ENCODE data around the gene DPP3.
"Not testable (repeated sequence)": the region's sequence is repeated elsewhere in the genome, so short reads cannot be mapped to it uniquely, and the experiment has no call there.

The DPP3 gene

DNA sequence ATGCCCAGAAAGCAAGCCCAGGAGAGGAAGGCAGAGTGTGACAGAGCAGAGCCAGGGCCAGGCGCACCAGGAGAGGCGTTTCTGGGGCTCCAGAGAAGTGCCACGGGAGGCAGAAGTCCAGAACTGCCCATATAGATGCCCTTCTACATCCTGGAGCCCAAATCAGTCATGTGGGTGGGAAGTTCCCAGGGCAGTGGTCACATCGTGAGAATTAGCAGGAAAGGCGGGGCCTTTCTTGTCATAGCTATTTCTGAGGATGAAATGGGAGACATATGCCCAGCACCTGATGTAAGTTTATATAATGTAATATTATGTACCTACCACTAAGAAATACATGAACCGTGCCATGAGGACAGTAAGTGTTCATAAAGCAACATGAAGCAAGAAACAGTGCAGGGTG, 52.5 kb downstream of the DPP3 start:
- no peak for DNase-seq (ENCODE audit: low spot score)

DNA sequence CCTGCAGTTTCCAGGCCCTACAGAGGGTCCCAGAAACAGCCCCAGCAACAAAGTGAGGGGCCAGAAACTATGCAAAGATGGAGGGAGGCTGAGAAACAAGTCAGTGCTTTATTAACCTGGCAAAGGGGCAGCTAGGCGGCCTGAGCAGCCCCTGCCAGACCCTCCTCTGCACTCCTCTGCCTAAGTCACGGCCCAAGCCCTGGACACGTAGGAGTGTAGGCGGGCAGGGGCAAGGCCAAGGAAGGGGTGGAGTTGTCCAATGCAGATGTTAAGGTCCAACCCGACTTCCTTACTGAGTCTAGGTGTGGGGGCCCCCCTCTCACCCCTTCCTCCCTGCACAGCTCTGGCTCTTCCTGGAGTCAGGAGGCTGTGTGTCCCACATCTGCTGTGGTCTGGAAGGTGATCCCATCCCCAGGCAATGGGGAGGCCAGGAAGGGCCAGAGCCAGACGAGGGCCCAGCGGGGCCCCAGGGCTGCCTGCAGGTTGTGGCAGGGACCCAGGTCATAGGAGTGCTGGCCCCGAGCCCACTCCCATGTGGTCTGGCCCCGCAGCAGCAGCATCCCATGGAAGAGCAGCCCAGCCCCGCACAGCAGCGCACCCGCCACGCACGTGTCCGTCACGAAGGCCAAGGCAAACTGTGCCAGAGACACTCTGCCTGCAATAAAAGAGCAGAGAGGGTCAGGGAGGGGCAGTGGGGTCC, 59.1 kb downstream of the DPP3 start:
- no peak for DNase-seq (ENCODE audit: low spot score)

DNA sequence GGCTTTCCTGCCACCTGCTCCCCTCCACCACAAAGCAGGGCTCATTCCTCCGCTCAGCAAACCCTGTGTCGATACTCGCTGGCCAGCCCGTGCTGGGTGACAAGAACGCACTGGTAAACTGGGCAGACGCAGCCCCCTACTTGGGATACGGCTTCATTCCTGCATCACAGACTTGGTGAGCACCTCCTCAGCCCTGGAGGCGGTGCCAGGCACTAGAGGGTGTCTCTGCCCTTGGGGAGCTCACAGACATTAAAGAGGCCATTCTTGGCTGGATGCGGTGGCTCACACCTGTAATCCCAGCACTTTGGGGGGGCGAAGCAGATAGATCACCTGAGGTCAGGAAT, 59.6 kb downstream of the DPP3 start:
- no peak for DNase-seq (ENCODE audit: low spot score)

DNA sequence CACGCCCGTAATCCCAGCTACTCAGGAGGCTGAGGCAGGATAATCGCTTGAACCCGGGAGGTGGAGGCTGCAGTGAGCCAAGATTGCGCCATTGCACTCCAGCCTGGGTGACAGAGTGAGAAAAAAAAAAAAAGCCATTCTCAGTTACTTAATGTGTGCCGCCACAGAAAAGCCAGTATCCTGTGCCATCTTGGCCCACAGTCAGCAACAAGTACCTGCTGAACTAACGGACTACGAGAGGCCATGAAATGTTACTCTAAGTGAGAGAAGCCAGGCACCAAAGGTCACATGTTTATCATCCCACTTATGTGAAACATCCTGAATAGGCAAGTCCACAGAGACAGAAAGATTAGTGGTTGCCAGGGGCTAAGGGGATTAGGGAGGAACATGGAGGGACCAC, 60.4 kb downstream of the DPP3 start:
- not testable (repeated sequence) for DNase-seq (ENCODE audit: low spot score)

DNA sequence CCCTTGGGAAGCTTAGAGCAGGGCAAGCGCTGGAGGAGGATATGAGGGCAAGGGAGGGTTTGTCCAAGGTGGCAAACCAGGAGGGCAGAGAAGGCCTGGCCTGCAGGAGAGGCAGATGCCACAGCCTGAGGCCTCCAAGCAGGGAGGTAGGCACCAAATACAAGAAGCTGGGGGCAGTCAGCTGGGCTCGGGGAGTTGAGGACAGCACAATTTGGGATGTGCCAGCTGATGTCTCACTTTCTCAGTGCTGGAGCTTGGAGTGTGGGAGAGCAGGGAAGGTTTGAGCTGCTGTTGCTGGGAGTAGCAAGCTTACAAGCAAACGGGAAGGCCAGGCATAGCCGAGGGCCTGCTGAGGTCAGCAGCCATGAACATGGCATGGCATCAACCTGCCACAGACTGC, 61.7 kb downstream of the DPP3 start:
- DNase-seq (ENCODE audit: low spot score), result no peak

DNA sequence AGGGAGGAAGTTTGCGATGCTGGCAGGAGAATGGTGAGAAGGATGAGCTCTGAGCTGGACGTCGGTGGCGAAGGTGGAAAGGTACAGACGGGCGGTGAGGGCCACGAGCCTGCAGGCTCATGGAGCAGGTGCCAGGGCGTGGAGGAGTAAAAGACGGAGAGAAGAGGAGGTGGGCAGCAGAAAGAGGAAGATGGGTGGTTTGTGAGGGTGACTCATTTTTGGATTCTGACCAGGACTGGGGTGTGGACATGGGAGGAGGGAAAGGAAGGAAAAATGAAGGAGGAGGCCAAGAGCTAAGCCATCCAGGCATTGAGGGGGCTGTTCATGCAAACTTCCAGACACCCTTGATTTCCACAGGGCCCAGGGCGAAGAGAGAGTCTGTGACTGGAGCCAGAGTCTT, 62.1 kb downstream of the DPP3 start:
- peak; percentile 33 for DNase-seq (ENCODE audit: low spot score)

DNA sequence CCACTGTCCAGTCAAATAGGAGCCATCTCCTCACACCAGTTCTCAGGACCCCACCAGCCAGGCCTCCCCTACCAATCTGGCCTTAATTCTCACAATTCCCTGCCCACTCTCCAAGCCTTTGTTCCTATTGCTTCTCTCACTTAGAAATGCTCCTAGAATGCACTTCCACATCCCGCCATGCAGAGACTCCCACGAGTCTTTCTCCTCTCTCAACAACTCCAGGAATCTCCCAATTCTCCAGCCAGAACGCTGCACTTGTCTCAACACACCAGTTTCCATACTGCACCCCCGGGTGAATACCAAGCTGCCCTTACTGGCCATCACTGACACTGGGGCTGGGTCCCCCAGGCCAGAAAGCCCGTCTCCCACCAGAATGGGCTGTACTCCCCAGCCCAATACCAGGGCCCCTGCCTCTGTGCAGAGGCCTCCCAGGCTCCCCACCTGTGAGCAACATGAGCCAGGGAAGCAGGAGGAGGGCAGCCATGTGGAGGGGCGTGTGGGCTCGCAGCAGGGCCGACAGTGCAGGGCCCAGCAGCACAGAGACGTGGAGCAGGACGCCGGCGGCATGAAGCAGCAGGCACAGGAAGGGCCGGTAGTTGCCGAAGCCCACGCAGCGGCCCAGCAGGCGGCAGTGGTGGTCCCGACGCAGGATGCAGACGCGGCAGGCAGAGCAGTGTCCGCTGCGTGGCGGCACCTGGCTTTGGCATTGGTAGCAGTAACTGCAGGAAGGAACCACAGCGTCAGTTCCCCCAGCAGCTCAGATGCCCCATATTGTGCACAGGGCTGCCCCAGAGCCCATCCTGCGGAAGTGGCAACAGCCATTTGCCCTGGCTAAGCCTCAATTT, 63.3 kb downstream of the DPP3 start:
- peak; percentile 31 for DNase-seq (ENCODE audit: low spot score)

DNA sequence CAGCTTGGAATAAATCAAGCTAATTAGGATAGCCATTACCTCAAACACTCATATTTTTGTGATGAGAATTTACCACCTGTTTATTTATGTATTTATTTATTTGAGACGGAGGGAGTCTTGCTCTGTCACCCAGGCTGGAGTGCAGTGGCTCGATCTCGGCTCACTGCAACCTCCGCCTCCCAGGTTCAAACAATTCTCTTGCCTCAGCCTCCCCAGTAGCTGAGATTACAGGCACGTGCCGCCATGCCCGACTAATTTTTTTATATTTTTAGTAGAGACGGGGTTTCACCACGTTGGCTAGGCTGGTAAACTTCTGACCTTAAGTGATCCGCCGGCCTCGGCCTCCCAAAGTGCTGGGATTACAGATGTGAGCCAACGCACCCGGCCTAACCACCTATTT, 64.7 kb downstream of the DPP3 start:
- not testable (repeated sequence) for DNase-seq (ENCODE audit: low spot score)

DNA sequence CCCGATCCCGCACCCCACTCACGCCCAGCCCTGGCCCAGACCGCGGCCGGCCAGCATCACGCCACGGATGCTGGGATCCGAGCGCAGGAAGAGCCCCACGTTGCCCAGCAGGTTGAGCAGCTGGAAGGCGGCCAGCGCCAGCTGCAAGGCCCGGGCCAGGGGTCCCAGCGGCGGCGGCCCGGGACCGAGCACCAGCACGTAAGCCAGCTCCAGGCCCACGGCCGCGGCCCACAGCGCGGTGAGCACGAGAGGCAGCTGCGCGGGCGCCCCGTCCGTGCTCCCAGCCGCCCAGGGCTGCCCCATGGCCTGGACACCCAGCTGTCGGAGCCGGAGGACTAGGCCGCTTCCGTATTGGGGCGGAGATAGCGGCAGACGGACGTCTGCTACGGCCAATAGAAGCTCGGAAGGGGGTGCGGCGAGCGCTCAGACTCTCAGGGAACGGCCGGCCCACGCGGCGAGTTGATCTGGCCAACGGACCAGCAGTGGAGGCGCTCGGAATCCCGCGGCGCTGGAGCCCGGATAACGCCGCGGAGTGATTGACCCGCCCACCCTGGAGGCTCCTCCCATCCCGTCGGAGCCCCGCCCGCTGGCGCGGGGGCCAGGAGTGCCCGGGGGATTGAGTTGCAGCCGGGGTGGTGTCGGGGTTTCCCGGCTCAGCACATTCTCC, 65.6 kb downstream of the DPP3 start, which contains the start of gene ZDHHC24:
TSS of gene ZDHHC24 (minus strand) at position 348 of the 667 bp plus-strand sequence. CDS start at position 303, 45 bp downstream.
- peak; percentile 99 for DNase-seq (ENCODE audit: low spot score)

DNA sequence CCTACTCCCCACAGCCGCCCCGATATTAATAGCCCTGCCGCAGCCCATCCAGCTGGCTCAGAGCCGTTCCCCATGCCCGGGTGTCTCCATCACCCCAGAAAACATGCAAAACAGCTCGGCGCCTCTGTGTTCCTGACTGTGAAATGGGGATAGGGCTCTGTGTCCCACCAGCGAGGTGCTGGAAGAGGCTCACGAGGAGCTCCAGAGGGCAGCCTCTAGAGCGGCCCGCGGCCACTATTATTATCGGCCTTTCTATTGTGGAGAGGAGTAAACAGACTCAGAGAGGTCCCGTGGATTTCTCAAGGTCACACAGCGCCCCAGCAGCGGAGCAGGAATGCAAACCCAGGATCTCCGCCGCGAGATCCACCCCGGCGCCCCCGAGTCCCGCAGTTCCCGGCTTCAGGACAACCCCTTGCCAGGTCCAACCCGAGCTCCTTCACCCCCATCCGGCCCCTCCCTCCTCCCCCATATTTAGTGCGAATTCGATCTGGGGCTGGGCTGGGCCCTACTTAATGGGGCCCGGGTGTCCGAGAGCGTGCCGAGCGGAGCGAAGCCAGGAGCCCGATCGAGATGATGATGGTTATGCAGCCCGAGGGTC, 66.2 kb downstream of the DPP3 start, which contains the start of gene ACTN3:
TSS of gene ACTN3 (plus strand) at position 536 of the 598 bp plus-strand sequence. CDS start at position 571, 35 bp downstream.
- peak; percentile 28 for DNase-seq (ENCODE audit: low spot score)

DNA sequence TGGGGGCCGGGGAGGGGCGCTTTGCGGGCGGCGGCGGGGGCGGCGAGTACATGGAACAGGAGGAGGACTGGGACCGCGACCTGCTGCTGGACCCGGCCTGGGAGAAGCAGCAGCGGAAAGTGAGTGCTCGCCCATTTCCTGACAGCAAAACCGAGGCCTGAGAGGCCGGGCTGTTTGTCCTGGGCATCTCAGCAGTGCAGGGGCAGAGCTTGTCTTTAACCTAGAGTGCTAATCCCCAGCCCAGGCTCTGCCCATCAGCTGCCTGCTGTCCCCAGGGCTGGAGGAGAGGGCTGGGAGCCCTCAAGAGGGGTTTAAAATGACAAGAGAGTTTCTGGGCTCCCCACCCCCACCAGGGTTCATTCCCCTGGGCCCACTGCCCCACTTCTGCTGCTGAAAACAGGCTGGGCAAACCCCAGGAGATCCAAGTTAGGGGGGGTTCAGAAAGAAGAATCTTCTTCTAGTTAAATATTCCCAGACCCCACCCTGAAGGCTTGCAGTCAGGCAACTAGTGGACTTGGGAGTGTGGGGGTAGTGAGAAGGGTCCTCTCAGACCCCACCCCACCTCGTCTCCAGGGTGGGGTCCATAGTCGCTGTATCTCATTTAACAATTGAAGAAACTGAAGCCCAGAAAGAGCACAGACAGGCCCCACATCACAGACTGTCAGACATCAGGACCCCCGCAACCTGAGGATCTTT, 66.9 kb downstream of the DPP3 start:
- DNase-seq (ENCODE audit: low spot score), result no peak

DNA sequence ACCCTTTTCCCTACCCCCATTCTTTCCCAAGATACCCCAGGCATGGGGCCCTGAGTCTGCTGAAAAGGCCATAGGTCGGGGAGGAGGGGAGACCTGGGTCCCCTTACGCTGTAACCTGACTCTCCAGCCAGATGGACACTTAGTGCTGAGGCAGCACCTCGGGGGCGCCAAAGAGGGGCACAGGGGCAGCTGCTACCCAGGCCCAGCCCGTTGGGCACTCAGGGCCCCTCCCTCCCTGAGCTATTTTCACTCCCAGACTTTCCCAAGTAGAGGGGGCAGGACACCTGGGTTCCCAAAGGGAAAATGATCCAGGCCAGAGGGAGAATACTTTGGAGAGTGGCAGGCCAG, 67.4 kb downstream of the DPP3 start:
- no peak for DNase-seq (ENCODE audit: low spot score)

DNA sequence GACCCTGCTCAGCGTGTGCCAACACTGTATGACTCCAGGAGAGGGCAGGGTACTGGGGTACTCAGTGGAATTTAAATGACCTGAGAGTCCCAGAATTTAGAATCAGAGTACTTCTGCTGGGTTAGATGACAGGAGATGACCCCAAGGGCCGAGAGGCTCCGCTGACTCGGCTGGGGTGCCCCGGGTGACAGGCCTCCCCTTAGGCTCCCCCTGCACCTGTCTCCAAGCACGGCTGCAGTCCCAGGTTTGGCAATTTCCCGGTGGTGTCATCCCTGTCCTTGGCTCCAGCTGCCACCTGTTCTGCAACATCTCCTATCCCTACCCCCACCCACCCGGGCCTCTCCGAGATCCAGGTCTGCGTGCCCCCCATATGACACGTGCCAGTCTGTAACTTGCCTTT, 67.8 kb downstream of the DPP3 start:
- DNase-seq (ENCODE audit: low spot score), result no peak

DNA sequence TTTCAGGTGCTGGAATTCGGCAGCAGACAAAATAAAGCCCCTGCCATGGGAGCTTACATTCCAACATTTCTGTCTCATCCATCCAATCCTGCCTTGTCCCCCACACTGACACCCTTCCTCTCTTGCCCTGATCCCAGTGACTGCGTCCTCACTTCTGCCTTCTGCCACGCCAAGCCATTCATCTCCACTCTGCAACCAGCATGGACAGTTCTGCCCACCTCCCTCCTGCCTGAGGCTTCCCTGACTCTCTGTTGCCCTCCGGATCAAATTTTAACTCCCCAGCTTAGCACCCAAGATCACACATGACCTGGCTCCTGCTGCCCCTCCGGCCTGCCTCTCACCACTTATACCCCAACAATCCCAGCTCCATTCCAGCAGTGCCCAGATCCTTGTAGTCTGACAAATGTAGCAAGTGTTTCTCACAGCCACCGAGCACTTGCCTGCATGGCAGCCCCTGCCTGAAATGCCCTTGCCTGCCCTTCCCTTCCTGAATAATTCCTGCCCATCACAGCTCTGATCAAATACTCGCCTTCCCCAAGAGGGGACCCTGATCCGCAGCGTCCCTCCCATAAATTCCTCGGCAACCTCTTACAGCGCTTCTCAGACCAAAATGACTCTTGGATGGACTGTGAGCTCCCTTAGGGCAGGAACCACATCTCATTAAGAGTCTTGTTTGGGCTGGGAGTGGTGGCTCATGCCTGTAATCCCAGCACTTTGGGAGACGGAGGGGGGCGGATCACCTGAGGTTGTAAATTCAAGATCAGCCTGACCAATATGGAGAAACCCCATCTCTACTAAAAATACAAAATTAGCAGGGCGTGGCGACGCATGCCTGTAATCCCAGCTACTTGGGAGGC, 68.8 kb downstream of the DPP3 start:
- no peak for DNase-seq (ENCODE audit: low spot score)

DNA sequence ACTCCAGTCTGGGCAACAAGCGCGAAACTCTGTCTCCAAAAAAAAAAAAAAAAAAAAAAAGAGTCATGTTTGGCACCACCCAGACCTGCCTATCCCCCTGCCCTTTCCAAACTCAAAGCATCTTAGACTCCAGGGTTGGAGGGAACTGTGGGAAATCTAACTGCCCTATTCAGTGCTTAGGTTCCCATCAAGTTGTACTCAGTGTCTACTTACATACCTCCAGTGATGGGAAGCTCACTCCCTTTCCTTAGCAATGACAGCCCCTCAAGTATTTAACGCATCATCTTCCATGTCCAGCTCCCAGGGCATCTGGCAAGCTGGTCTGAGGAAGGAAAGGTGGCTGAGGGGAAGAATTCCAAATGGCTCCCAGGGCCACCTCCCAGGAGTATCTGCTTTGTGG, 69.5 kb downstream of the DPP3 start:
- no peak for DNase-seq (ENCODE audit: low spot score)

DNA sequence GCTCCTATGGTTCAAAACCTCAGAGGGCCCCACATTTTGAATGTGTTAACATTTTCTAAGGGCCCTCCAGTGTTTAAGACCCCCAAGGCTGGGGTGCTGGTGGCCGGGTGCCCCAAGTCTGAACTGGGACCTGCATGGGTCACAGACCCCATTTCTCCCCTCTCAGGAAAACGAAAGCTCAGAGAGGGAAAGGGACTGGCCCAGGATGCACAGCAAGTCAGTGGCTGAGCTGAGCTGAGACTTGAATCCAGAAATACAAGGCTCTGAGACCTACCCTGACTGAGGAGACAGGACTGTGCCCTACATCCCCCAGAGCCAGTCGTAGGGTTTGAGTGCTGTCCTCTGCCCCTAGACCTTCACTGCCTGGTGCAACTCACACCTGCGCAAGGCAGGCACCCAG, 70.7 kb downstream of the DPP3 start:
- DNase-seq (ENCODE audit: low spot score), result no peak

DNA sequence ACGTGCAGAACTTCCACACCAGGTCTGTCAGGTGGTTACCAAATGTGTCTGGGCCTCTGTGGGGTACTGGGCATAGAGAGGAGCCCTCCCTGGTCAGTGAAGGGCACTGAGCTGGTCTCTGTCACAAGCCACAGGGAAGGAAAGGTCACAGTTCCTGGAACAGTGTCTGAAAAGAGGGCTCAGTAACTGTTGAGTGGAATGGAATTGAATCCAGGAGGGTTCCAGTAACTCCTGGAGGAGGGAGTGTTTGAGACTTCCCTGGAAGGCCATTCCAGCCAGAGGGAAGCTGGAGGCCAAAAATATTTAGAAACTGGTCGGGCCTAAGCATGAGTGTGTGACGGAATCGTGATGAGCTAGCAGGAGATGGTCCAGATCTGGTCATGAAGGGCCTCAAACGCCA, 74.4 kb downstream of the DPP3 start:
- DNase-seq (ENCODE audit: low spot score), result no peak

DNA sequence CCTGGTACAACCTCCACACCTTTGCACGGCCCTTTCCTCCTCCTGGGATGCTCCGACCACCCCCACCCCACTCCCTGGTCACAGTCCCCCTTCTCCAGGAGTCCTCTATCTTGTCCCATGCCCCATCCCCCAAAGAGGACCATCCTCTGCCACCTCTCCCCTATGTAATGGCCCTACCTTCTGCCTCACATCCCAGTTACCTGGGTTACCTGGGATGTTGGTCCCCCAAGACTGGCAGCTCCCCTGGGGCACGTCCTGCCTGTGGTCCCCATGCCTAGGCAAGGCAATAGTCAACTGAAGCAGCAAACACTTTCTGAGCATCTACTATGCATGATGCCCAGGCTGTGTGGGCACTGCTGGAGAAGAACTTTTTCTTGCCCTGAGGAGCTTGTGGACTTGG, 75.2 kb downstream of the DPP3 start:
- DNase-seq (ENCODE audit: low spot score), result no peak

DNA sequence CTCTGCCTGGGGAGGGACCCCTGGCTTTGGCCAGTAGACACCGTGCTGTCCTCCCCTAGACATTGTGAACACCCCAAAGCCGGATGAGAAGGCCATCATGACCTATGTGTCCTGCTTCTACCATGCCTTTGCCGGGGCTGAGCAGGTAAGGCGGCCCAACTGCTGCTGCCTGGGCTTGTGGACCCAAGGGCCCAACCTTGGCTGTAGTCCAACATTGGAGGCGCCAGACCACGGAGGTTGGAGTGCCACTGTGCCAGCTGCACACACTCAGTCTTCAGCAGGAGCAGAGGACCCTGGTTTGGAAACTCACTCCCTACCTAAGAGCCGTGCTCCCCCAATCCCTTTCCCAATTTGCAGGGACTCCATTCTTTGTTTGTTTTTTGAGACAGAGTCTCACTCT, 75.9 kb downstream of the DPP3 start:
- DNase-seq (ENCODE audit: low spot score), result no peak

DNA sequence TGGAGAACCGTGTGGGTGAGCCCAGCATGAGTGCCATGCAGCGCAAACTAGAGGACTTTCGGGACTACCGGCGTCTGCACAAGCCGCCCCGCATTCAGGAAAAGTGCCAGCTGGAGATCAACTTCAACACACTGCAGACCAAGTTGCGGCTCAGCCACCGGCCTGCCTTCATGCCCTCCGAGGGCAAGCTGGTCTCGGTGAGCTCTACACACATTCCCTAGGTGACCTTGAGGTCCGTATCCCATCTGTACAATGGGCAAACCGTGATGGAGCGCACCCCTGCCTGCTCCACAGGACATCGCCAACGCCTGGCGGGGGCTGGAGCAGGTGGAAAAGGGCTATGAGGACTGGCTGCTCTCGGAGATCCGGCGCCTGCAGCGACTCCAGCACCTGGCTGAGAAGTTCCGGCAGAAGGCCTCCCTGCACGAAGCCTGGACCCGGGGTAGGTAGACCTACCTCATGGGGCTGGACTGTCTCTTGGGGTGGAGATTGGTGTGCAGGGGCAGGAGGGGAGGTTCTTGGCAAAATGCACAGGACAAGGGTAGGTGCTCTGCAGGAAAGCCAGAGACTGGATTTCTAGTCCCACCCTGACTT, 77.6 kb downstream of the DPP3 start:
- DNase-seq (ENCODE audit: low spot score), result no peak
